Activated CD4-positive, alpha-beta T cell treated with anti-CD3 and anti-CD28 coated beads, Interleukin-2, amount 50 U/mL, for 48 hours (primary cell): ENCODE measurements around the gene TMEM61.
"Not testable (repeated sequence)": the region's sequence is repeated elsewhere in the genome, so short reads cannot be mapped to it uniquely, and the experiment has no call there.

ENCODE experiments used
- DNase-seq, 2 experiments: peaks; one replicate each; pipeline ENCODE4 v3.0.0-alpha.2; 2020

The TMEM61 gene

GRCh38 chr1:54962612-54963395 lies 17.6 kb upstream of the TMEM61 start:
- DNase-seq: no peak

- not testable (repeated sequence) for DNase-seq
Observed at GRCh38 chr1:54963829-54964228, 16.6 kb upstream of the TMEM61 start.

GRCh38 chr1:54965624-54966340 lies 14.6 kb upstream of the TMEM61 start:
- DNase-seq: no peak

GRCh38 chr1:54967372-54967771 lies 13.1 kb upstream of the TMEM61 start:
- DNase-seq: no peak

- no peak for DNase-seq
Observed at GRCh38 chr1:54968551-54968950, 11.9 kb upstream of the TMEM61 start.

GRCh38 chr1:54969879-54970278 lies 10.5 kb upstream of the TMEM61 start:
- no peak for DNase-seq

- no peak for DNase-seq
Observed at GRCh38 chr1:54970901-54971300, 9.5 kb upstream of the TMEM61 start.

GRCh38 chr1:54971317-54971791 lies 9.1 kb upstream of the TMEM61 start:
- DNase-seq: no peak

- no peak for DNase-seq
Observed at GRCh38 chr1:54972436-54972835, 8.0 kb upstream of the TMEM61 start.

- DNase-seq: no peak
Observed at GRCh38 chr1:54973205-54973921, 7.1 kb upstream of the TMEM61 start.

GRCh38 chr1:54975356-54976108 lies 4.9 kb upstream of the TMEM61 start:
- no peak for DNase-seq

GRCh38 chr1:54976747-54977146 lies 3.7 kb upstream of the TMEM61 start:
- DNase-seq: no peak

- DNase-seq: no peak
Observed at GRCh38 chr1:54977533-54978297, 2.7 kb upstream of the TMEM61 start.

- no peak for DNase-seq
Observed at GRCh38 chr1:54978528-54979326, 1.7 kb upstream of the TMEM61 start.

- DNase-seq: no peak
Observed at GRCh38 chr1:54979327-54979891, 1.0 kb upstream of the TMEM61 start.

- DNase-seq: no peak
Observed at GRCh38 chr1:54980046-54980527, 341 bp upstream of the TMEM61 start.

GRCh38 chr1:54981466-54981865 lies 1.0 kb downstream of the TMEM61 start:
- no peak for DNase-seq

GRCh38 chr1:54982739-54983138 lies 2.3 kb downstream of the TMEM61 start:
- DNase-seq: no peak

- DNase-seq: no peak
Observed at GRCh38 chr1:54984131-54984842, 3.9 kb downstream of the TMEM61 start.

- DNase-seq: no peak
Observed at GRCh38 chr1:54985556-54985955, 5.1 kb downstream of the TMEM61 start.
